GM19193 (cell line): ENCODE results near the gene PLXNA3.

Source experiments
- POLR2A ChIP-seq: IDR thresholded peaks from 4 replicates; pipeline ENCODE4 v1.6.1; 2011; ENCODE audit not compliant: insufficient read depth, insufficient read length; ENCODE audit errors: extremely low read depth

The PLXNA3 gene

DNA sequence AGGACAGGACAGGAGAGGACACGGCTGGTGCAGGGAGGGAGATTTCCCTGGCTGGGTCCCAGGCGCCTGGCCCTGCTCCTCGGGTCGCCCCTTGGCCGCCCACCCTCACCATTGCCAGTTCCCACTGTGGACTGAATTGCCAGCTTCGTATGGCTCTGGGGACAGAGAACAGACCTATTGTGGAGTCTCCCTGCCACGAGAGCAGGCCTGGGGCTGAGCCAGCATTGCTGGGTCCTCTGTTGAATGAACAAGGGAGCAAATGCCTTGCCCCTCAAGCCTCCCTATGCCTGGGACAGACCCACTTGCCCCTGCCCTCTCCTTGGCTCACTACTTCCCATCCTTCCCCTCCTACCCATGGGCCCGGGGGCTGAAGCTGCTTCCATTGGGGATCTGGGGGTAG, 4.3 kb downstream of the PLXNA3 start:
- no peak for TF ChIP-seq POLR2A

- TF ChIP-seq POLR2A: no peak
These were observed 5.6 kb downstream of the PLXNA3 start for GRCh38 chrX:154463611-154464220.

DNA sequence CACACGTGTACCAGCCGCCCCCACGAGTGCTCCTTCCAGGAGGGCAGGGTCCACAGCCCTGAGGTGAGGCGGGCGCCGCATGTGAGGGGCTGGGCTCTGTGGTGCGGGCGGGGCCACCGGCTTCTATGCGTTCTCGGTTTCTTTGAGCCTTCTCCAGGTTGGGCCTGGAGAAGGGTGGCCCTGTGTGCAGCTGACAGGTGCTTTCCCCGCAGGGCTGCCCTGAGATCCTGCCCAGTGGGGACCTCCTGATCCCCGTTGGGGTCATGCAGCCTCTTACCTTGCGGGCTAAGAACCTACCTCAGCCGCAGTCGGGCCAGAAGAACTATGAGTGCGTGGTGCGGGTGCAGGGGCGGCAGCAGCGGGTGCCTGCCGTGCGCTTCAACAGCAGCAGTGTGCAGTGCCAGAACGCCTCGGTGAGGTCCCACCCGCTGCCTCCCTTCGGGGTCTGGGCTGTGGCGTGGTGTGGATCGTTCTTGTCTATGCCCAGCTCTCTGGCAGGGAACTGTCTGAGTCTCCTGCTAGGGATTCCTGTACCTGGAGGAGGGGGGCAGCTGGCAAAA, 6.8 kb downstream of the PLXNA3 start:
- no peak for TF ChIP-seq POLR2A

- no peak for TF ChIP-seq POLR2A
These were observed 7.5 kb downstream of the PLXNA3 start for GRCh38 chrX:154465601-154466000.

DNA sequence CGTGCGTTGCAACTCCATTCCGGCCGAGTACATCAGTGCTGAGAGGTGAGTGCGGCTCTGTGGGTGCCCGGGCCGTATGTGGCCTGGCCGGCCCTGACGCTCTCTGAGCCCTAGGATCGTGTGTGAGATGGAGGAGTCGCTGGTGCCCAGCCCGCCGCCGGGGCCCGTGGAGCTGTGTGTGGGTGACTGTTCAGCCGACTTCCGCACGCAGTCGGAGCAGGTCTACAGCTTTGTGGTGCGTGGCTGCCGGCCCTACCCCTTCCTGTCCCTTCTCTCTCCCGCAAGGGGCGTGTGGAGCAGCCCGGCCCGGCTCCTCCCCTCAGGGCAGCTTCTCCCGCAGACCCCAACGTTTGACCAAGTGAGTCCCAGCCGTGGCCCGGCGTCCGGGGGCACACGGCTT, 8.0 kb downstream of the PLXNA3 start:
- TF ChIP-seq POLR2A: no peak

GRCh38 chrX:154466907-154467306, 8.8 kb downstream of the PLXNA3 start:
- TF ChIP-seq POLR2A: no peak

GRCh38 chrX:154467556-154467955, 9.5 kb downstream of the PLXNA3 start:
- no peak for TF ChIP-seq POLR2A

DNA sequence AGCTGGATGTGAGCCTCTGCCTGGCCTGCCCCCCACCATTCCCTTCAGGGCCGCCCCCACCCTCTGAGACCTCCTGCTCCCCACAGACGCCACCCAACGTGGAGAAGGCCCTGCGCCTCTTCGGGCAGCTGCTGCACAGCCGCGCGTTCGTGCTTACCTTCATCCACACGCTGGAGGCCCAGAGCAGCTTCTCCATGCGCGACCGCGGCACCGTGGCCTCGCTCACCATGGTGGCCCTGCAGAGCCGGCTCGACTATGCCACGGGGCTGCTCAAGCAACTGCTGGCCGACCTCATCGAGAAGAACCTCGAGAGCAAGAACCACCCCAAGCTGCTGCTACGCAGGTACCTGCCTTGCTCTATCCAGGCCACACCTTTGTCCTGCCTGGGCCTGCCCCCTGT, 10.1 kb downstream of the PLXNA3 start:
- no peak for TF ChIP-seq POLR2A

- TF ChIP-seq POLR2A: no peak
These were observed 11.0 kb downstream of the PLXNA3 start for GRCh38 chrX:154469114-154469513.

DNA sequence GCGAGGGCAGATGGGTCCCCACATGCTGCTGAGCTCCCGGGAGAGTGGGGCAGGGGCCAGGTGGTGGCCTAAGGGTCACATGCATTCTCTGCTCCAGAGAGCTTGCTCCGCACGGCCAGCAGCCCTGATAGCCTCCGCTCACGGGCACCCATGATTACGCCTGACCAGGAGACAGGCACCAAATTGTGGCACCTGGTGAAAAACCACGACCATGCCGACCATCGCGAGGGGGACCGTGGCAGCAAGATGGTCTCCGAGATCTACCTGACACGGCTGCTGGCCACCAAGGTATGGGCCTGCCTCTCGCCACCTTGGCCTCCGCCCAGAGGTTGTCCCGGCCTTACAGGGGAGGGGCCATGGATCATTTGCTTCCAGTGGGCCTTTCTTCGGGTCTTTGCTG, 11.8 kb downstream of the PLXNA3 start:
- no peak for TF ChIP-seq POLR2A

DNA sequence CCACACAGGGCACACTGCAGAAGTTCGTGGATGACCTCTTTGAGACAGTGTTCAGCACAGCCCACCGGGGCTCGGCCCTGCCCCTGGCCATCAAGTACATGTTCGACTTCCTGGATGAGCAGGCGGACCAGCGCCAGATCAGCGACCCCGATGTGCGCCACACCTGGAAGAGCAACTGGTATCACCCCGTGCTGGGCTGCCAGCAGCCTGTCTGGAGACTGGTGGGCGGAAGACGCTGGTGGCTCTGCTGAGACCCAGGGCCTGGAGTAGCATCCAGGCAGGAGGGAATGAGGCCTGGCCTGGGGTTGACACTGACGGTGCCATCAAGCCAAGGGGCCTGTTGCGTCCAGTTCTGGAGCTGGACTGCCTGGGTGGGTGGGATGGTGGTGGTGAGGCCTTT, 12.4 kb downstream of the PLXNA3 start:
- TF ChIP-seq POLR2A: no peak

- TF ChIP-seq POLR2A: no peak
These were observed 13.0 kb downstream of the PLXNA3 start for GRCh38 chrX:154470914-154471568.

GRCh38 chrX:154471839-154472684, 14.0 kb downstream of the PLXNA3 start:
- TF ChIP-seq POLR2A: no peak

DNA sequence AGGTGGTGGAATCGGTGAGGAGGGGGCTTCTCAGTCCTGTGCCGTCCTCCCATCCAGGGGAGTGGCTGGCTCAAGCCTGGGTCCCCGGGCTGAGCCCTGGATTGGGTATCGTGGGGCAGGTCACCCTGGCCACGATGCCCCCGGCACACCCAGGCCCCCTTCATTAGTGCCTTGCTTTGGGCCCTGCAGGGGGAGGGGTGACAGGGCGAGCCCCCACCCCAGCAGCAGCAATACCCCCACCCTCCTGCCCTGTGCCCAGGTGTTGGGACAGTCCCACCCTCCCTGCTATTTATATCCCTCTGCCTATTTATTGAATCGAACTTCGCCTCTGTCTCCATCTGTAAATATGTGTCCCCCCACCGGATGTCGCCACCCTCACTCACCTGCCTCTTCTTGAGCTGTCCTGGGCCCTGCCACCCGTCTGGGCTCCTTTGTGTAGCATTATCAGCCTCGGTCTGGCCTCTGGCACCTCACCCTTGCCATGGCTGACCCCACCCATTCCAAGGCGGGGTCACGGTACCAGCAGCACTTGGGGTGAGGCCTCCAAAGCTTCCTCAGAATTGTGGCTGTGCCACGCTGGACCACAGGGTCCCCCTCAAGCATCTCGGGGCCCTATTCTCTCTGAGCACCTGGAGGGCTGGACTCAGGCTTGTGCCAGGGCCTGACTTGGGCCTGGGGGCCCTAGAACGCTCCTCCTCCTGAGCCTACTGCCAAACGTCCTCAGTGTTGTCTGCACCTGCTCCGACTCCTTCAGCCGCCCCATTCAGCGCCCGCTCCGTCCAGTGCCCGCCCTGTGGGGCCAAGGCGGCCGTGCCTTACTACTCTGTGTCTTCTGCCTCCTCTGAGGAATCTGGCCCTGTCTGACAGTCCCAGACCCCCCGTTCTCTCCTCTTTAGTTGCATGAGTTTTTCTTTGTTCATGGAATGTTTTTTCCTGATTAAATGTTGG, 14.9 kb downstream of the PLXNA3 start:
- TF ChIP-seq POLR2A: no peak

DNA sequence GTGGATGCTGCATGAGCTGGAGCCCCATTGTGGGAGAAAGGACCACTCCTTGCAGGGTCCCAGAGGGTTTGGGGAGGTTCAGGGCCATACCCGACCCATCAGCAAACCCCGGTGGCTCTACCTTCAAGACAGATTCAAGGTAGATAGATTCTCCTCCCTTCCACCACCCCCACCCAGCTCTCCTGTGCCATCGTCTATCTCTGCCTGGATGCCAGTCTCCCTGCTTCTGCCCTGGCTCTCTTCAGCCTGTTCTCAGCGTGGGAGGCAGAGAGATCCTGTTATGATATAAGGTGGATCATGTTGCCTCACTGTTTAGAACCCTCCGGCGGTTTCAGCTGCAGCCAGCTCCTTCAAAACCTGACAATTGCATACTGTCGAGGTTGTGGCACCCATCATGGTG, 15.6 kb downstream of the PLXNA3 start:
- no peak for TF ChIP-seq POLR2A

GRCh38 chrX:154476821-154477220, 18.7 kb downstream of the PLXNA3 start:
- no peak for TF ChIP-seq POLR2A
